Activated gamma-delta T cell treated with anti-CD3 and anti-CD28 coated beads, Interleukin-2, amount 50 U/mL, for 16 hours (primary cell): Measurements from ENCODE around the gene TMPRSS2.

Experiments used
- DNase-seq: peaks from one replicate; pipeline ENCODE4 v3.0.0-alpha.2; 2020; ENCODE audit warnings: low read depth

Gene TMPRSS2

DNA sequence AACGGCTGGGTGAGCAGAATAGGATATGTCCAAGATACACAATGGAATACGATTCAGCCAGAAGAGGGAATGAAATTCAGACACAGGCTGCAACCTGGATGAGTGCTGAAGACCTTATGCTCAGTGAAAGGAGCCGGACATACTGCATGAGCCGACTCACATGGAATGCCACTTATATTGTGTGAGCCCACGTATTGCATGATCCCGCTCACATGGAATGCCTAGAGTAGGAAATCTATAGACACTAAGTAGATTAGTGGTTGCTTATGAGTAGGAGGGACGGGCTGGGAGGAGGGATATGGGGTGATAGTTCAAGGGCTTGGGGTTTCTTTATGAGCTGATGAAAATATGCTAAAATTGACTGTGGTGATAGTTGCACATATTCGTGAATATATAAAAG, 26.8 kb downstream of the TMPRSS2 start:
- no peak for DNase-seq

DNA sequence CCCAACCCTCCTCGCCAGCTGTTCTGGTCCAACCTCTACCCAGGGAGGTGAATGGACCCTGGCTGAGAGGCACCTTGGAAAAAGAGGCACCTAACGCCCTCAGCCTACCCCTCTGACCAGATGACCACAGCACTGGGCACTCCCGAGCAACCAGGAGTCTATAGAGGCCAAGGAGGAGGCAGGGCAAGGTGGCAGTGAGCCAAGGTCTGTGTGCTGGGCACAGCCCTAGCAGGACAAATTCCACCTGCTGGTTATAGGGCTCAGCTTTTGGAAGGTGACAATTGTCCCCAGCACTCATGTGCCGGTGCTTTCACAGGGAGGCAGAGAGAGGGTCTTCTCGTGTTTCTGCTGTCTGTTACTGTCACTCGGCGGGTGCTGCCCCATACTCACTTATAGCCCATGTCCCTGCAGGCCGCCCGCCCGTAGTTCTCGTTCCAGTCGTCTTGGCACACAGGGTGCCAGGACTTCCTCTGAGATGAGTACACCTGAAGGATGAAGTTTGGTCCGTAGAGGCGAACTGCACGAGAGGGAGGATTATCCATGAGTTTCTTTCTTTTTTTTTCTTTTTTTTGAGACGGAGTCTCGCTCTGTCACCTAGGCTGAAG, 27.8 kb downstream of the TMPRSS2 start:
- DNase-seq = no peak

DNA sequence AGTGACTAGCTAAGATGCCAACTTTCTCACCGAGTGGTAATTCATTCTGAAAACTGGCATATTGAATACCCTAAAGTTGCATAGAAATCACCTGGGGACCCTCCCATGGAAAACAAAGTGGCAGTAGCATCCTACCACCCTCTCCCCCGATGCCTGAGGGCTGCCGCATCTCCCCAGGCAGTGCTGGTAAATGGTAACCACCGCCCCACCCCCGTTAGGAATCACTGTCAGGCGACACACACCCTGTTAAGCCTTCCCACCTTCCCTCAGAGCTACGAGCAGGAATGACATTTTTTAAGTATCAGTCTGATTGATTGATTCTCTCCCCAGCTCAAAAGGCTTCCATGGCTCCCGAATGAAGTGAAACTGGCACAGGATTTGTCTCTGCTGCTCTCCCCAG, 28.3 kb downstream of the TMPRSS2 start:
- no peak for DNase-seq

DNA sequence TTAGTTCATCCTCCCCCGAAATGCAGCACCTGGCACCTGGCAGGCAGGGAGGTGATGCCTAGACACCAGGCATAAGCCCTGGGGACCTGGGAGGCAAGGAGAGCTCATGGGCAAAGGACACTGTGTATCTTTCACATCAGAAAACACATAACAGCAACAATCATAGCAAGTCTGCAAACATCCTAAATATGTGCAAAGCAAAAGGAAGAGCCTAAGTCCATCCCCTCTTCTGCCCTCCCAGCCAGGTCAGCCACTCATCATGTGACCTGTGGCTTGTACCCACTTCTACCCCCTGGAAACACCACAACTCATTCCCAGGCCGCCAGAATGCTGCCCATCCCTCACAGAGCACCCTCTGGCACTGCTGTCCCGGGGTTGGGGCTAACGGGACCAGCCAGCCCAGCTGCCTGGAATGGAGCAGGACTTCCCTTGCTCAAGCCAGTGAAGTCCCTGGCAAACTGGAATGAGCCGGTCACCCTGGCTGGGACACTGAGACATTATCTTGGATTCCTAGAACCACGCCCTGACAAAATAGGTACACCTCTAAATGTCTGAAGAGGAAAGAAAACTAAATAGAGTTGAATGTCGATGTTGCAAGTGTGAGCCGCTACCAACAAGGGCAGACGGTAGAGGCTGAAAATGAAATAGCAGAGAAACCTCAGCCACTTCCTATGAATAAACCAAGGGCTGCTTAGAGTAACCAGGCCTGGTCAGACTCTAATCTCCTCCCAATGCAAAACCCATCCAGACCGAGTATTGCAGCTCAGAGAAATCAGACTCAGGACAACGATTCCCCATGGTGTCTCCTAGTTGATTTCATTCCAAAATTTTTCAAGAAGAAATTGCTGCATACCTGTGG, 29.4 kb downstream of the TMPRSS2 start:
- DNase-seq = no peak

DNA sequence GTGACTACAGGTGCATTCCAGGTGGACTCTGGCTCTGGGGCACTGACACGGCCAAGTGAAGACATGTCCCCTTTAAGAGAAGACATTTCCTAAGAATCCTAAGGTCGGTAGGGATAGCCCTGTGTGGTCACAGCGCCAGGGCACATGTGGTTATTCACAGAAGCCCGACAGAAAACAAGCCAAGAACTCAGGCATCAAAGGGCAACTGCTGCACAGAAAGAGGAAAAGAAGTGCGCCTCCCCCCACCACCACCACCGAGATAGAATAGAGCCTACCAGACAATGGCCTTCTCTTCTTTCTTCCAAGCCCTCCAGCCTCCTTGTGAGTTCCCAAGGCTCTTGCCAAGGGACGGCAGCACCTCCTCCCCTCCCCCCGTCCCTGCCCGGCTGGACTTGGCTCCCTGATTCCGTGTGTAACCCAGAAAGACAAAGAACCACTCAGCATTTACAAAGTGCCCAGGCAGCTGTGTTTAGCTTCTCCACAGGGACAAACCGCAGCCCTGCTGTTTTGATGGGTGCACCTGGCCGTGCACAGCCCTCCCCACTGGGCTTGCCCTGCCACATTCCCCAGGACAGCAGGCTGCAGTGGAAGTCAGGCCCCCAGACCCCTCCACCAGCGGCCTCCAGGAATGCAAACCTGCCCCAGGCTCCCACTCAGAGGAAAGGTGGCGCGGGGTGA, 30.2 kb downstream of the TMPRSS2 start:
- DNase-seq = no peak

DNA sequence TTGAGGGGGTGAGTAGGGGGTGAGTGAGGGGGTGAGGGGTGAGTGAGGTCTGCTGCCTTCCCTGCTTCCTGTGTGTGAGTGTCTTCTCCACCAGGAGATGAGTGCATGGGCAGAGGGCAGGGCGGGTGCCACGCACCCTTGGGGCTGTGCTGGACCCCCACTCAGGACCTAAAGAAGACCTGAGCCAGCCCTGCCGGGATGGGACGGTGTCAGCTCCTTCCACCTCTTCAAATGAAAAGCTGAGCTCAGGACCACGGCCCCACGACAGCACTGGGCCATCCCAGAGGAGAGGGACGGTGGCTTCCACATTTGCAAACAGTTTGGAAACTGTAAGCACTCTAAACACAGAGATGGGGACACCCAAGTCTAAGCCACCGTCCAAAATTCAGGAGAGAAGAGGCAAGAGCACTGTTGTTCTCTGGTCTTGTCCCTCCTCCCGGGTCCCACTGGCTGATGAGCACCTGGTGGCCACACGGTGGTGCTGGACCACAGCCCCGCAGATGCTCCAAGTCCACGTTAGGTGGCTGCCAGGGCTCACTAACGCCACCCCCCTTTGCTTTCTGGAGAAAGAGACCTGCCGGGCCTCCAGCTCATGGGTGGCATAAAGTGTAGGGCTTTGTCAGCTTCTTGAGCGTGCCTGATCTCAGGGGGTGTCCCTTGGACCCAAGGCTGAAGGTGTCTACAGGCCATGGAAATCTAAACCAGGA, 32.1 kb downstream of the TMPRSS2 start:
- no peak for DNase-seq

DNA sequence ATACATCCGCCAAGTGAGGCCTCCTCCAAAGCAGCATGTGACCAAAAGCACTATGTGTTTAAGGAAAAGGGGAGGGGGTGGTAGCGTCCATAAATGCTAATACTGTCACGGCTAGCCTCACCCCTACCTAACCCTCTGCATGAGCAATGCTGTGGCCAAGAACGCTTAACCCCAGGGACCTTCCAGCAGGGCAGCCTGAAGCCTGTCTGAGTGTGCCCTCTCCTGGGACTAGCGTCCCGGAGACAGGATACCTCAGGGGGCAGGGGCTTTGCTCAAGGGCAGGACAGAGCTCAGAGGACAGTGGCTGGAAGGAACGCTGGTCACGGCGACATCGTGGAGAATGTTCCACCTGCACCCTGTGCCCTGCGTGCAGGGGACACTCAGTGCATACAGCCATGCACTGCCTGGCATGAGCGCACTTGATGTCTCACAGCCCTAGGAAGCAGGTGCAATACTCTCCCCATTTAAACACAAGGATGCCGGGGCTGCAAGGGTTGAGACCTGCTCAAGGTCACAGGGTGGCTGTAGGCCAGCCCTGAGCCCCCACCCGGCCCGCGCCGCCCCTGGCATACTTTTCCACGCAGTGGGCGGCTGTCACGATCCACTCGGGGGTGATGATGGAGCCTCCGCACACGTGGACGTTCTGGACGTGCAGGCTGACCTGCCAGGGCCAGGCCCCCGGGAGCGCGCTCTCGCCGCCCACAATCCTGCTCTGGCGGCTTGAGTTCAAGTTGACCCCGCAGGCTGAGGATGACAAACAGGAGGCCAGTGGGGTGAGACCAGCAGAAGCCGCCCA, 35.0 kb downstream of the TMPRSS2 start:
- DNase-seq = no peak

DNA sequence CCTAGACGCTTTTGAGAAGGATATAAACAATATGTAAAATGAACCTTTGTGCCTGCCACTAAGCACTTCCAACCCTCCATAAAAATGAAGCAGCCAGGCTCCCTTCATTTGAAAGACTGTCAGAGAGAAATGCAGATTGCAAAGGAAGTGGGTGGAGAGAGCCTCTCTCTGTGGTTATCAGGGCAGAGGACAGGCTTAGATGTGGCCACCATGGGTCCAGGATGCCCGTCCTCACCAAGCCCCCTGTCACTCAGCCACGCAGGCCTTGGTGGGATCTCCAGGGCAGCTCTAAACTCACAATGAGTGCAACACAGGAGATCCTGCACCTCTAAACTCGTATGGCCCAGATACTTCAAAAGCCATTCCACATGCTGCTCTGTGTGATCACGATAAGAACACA, 37.9 kb downstream of the TMPRSS2 start:
- DNase-seq = no peak

DNA sequence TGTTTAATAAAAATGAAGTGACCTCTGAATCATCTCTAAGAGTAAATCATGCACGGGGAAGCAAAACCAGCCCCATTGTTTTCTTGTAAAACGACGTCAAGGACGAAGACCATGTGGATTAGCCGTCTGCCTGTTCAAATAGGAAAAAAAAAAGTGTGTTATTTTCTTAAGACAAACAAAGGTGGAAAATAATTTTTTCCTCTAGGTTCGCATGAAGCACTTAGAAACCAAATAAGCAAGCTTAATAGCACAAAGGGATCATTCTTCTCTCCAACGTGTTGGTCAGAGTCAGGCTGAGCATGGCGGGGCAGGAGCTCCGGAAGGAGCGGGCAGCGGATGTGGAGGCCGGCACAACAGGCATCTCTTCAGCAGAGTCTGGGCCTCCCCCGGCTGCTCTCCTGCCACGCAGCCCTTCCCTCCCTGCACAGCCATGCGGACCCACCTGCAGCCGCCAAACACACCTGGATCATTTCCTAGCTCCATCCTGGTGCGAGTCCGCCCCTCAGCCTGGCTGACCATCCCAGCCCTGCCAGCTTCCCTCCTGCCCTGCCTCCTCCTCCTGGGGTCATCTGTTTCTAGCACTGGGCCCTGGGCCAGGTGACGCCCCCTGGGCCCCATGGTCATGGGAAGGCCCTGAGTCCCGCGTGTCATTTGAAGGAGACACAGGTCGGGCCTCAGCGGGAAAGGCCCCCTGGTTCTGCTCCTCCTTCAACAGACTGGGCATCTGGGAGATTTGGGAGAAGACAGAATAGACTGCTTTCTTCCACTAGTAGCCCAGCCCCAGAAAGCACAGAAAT, 41.7 kb downstream of the TMPRSS2 start:
- DNase-seq = no peak

DNA sequence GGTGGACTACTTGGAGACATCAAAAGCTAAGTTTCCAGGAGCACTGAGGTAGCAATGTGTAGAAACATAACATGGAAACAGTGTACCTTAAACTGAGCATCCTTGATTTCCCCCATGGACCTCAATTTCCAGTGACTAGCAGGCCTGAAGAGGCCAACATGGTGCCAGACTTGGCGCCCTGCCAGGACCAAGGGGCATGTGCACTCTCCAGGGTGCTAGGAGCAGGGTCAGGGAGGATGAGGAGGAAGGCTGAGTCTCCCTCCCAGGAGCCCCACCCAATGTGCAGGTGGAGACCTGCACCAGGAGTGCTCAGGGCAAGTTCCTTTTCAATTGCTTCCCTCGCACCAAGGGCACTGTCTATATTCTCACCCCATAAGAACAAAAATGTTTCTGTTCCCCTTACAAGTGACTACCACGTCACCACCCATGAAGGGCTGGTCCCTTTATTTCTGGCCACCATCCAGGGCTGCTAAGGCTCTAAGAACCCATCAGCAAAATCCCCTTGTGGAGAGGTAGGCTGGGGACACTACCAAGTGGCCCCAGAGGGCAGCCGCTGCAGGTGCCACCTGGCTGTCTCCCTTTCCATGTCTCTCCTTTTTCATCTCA, 42.7 kb downstream of the TMPRSS2 start:
- no peak for DNase-seq

DNA sequence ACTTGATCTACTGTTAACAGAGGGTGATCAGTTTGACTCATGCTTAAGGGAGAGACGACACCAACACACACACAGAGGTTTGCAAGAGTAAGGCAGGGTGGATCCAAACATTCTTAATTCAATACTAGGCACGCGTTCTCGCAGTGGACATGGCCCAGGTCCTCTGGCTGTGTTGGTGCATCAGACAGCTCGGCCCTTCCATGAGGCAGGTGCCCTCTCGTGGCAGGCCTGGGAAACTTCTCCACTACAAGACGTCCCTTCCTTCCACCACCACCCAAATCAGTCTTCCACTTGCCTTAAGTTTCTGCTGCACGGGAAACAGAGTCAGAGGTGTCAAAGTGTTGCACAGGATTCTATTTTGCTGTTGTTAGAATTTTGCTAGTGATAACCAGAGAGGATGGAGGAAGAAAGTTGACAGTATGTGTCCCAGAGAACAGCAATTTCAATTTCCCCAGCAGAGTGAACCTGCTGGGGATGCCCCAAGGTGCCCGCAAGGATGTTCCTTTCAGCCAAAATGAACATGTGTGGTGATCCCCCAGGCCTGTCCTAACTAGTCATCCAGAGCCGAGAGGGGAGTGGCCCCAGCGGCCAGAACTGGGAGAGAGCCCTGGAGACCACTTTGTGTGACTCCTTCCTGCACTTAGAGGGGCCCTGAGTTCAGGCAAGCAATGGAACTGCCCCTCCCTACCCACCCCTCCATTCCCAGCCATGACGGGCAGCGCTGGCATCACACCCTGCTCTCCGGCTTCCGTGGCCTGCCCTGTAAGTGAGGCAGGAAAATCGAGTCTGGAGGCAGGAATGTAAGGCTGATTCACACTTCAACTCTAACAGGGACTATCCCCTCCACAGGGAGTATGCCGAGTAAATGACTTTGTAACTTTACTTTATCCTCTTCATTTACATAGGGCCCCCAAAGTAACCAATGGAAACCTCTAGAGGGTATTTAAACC, 47.1 kb downstream of the TMPRSS2 start:
- DNase-seq = peak; percentile 20

DNA sequence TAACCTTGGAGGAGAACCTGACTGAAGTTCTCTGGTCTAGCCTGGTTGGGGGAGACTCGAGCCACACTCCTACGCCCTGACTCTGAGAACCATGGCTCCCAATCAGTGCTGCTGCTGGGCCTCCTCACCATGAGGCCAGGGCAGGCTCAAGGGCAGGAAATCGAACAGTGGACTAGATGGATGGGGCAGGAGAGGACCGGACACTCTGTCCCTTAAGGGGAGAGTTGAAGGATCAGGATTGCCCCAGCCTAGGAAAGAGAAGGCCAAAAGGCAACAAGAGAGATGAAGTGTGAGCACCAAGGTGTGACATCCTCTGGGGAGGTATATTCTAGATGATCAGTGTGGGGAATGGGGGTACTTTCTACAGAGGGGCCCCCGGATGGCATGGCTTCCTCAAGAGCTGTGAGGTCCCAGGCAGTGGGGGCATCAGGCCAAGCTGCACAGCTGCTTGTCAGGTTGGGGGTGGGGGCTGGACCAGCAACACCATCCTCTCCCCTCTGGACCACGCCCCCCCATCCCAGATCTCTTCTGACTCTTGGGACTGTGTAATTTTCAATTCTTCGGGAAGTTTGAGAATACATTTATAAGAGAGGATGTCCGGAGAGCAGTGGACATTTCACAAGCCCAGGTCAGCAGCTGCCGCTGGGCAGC, 47.9 kb downstream of the TMPRSS2 start:
- DNase-seq = no peak

DNA sequence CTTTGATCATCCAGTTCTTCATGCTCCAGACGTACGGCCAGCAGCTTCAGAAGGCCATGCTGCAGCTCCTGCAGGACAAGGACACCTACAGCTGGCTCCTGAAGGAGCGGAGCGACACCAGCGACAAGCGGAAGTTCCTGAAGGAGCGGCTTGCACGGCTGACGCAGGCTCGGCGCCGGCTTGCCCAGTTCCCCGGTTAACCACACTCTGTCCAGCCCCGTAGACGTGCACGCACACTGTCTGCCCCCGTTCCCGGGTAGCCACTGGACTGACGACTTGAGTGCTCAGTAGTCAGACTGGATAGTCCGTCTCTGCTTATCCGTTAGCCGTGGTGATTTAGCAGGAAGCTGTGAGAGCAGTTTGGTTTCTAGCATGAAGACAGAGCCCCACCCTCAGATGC, 49.4 kb downstream of the TMPRSS2 start:
- DNase-seq = no peak

DNA sequence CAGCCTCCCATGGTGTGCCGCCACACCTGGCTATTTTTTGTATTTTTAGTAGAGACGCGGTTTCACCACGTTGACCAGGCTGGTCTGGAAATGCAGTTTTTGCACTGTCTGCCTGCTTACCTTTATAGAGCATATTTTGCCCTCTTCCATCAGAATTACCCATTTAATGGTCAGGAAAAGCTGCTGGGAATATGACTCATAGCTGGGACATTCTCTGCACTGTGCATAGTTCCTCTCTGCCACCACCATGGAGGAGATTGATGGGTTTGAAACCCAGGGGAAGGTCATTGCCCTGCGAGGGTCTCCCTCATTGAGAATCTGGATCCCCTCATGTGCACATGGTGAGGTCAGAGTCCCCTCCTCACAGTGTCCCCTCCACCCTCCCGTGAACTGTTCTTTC, 49.8 kb downstream of the TMPRSS2 start:
- no peak for DNase-seq

DNA sequence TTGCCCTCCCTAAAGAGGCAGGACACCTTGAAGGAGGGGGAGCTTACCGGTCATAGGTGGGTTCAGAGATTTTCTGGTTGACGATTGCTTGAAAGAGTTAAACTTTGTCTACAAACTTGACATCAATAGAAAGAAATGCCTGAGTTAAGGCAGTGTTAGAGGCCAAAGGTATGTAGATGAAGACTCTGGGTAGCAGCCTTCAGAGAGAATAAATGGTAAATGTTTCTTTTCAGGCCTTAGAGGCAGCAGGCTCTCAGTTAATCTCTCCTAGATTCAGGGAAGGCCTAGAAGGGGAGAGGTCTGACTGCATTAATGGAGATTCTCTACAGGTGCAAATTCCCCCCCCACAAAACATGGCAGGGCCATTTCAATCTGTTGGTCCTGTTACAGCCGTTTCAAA, 54.2 kb downstream of the TMPRSS2 start:
- DNase-seq = no peak

DNA sequence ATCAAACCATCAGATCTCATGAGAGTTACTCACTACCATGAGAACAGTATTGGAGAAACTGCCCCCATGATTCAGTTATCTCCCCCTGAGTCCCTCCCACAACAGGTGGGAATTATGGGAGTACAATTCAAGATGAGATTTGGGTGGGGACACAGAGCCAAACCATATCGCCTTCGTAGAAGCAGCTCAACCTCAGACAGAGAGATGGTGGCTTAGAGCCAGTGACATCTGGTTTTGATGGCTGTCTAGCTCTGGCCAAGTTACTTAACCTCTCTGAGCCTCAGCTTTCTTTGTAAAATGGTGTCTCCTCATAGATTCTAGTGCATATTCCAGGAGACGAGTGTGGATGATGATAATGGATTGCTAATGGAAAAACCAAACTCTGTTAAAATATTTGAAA, 54.8 kb downstream of the TMPRSS2 start:
- no peak for DNase-seq

DNA sequence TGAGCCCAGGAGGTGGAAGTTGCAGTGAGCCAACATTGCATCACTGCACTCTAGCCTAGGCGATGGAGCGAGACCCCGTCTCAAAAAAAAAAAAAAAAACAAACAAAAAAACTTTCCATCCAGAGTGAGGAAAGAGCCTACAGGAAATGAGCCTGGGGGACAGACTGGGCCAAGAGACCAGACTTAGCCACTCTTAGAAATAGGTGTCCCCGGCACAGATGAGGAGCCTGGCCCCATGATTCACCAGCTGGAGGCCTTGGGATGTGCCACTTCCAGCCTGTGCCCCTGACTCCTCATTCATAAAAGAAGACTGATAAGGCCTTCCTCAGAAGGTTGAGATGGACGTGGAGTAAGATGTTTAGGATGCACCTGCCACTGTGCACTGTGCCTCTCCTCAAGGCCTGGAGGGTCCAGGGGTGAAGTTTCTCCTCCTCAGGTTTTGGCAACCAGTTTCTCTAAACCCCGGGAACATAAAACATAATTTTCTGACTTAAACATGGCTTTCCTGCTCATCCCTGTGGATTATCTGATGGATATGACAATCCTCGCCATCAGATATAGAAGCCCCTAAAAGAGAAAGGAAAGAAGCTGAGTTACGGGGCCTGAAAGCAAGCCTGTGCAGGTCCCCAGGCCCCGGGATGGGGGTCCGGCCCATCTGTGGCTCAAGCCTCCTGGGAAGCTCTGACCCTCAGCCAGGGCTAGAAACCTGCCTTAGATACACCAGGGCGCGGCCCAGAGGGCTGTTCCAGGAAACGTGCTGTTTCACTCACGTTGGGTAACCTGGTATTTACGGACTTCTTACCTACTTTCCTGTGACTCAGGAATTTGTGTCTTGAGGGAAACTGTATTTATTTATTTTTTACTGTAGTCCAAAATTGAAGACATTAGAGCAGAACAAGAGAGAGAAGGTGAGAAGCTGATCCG, 55.9 kb downstream of the TMPRSS2 start:
- DNase-seq = no peak

DNA sequence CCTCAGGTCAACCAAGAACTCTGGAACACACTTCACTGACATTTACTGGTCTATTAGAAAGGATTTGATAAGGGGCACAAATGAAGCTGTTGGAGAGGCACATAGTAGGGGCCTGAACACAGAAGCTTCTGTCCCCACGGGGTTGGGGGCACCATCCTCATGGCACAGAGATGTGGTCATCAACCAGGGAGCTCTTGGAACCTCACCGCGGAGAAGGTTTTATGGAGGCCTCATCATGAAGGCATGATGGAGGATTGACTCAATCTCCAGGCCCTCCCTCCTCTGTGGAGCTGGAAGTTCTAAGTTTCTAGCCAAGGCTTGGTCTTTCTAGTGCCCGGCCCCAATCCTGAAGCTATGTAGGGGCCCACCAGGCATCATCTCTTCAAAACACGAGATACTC, 58.3 kb downstream of the TMPRSS2 start:
- DNase-seq = no peak
